Lung (tissue), 12 donors: ENCODE data around the gene GPC5. TPM values are rescaled to one million over a fixed set of nuclear protein-coding genes. Genes with fewer than 3 reads are reported as not detected.
A peak's percentile ranks its signal among the peaks of the same experiment; 100 is the strongest.
"Not testable (repeated sequence)": the region's sequence is repeated elsewhere in the genome, so short reads cannot be mapped to it uniquely, and the experiment has no call there.

Source experiments
- ATAC-seq: fragments of 200-7000 bp; cut with Tn5 transposase; one replicate; pipeline ENCODE4 v1.9.1; 2020; ENCODE audit warnings: moderate number of reproducible peaks; ENCODE audit not compliant: insufficient read depth, low FRiP score
- DNase-seq, 3 donors: peaks; one replicate each; pipeline ENCODE4 v3.0.0-alpha.2; 2013 to 2017
- H3K27ac ChIP-seq, 2 donors: one replicate each; pipeline ENCODE4 v1.5.1; 2013; ENCODE audit warnings: mild to moderate bottlenecking in 2 of 2, moderate library complexity in 2 of 2, control low read depth in 1 of 2, inconsistent platforms in 1 of 2, low read depth in 1 of 2, low read length in 1 of 2
- H3K27me3 ChIP-seq, 3 donors: one replicate each; pipeline ENCODE4 v1.5.1; 2013; ENCODE audit warnings: low read length in 2 of 3; ENCODE audit not compliant: control insufficient read depth in 3 of 3, insufficient read depth in 3 of 3
- H3K36me3 ChIP-seq, 4 donors: one replicate each; pipeline ENCODE4 v1.5.1; 2013; ENCODE audit warnings: low read length in 4 of 4, mild to moderate bottlenecking in 1 of 4, moderate library complexity in 1 of 4; ENCODE audit not compliant: control insufficient read depth in 4 of 4, insufficient read depth in 4 of 4
- H3K4me1 ChIP-seq, 5 donors: one replicate each; pipeline ENCODE4 v1.5.1; 2013; ENCODE audit warnings: low read length in 5 of 5, mild to moderate bottlenecking in 2 of 5, moderate library complexity in 1 of 5; ENCODE audit not compliant: control insufficient read depth in 5 of 5, insufficient read depth in 5 of 5
- H3K4me3 ChIP-seq: one replicate; pipeline ENCODE4 v1.5.1; 2013; ENCODE audit warnings: mild to moderate bottlenecking, control low read depth, moderate library complexity
- H3K9ac ChIP-seq, 2 donors: one replicate each; pipeline ENCODE4 v1.5.1; 2013; ENCODE audit warnings: low read length in 2 of 2, control low read depth in 1 of 2; ENCODE audit not compliant: insufficient read depth in 1 of 2
- H3K9me3 ChIP-seq, 4 donors: one replicate each; pipeline ENCODE4 v1.5.1; 2013; ENCODE audit warnings: low read length in 3 of 4, mild to moderate bottlenecking in 1 of 4, moderate library complexity in 1 of 4; ENCODE audit not compliant: control insufficient read depth in 4 of 4, insufficient read depth in 3 of 4
- CTCF ChIP-seq: IDR thresholded peaks from 2 replicates; pipeline ENCODE4 v1.5.1; 2012; ENCODE audit warnings: mild to moderate bottlenecking; ENCODE audit errors: control extremely low read depth, extremely low read depth
- WGBS, 2 donors: extraction: QIAGEN DNeasy Blood & Tissue Kit; methylation state at CpG; one replicate each; pipeline ENCODE4 v1.1.7; 2013; 5-methylcytosine and 5-hydroxymethylcytosine counted together
- polyA plus RNA-seq, 2 donors: library from polyadenylated mRNA; stranded (reverse); fragments of 200-250 nt; gene quantifications; one replicate each; pipeline ENCODE4 v1.2.1, GENCODE V29; 2013
- total RNA-seq, 2 donors: library from RNA; depleted of rRNA in 1 of 2; stranded (reverse); fragments of >200 nt in 1 of 2; gene quantifications; one replicate each; pipeline ENCODE4 v1.2.1, GENCODE V29; 2014 to 2021
- donor health status: control.
- donor health status: control.
- donor health status: Bipolar disorder and iron deficiency.
- donor health status: healthy.
- donor health status: DM: yes; HTN: yes; CAD: no.

GPC5 gene
- total and polyA plus RNA-seq, 4 donors = 0.55 to 37.3 (median 4.4) TPM

DNA sequence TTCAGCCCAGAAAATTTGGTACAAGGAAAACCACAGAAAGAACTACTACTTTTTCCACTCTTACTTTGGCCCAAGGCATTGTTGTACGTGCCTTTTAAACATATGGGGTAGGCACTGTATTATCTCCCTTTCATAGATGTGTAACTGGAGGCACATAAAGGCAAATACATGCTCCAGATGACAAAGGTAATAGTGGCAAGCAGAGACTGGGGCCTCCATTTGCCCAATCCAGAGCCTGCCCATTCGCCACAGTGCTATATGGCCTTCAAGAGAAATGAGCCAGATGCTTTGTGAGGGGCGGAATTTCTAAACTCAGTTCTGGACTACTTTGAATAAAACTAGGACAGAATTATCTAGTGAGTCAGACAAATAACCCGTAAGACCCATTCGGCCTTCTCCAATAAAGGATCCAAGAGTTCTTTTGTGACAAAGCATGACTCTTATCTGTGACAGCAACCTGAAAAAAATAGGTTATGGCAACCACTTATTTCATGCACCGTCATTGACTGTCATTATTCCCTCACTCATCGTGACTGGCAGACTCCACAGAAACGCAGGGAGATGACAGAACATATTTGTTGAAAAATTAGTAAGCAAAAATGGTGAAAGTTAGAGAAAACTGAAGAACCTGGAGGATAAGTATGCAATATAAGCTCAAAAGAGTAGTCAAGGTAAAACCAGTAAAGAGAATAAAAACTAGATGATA, 1116.2 kb downstream of the GPC5 start:
- Histone ChIP-seq H3K27me3 (no peaks in the 10 kb centered on the region), H3K4me1 (no peaks in the 10 kb centered on the region), H3K9ac (no peak overlapping the region), H3K27ac (no peak overlapping the region), H3K4me3 (no peak overlapping the region), H3K9me3 (peaks cover 0 to 5% (median 0%) of the 10 kb centered on the region in 4 donors), H3K36me3 (no peaks in the 10 kb centered on the region)
- no peak for DNase-seq
- TF ChIP-seq CTCF = no peak
- ATAC-seq = no peak
- 91 to 92% methylated on average over 8 of the region's 8 CpGs for WGBS, 2 donors

DNA sequence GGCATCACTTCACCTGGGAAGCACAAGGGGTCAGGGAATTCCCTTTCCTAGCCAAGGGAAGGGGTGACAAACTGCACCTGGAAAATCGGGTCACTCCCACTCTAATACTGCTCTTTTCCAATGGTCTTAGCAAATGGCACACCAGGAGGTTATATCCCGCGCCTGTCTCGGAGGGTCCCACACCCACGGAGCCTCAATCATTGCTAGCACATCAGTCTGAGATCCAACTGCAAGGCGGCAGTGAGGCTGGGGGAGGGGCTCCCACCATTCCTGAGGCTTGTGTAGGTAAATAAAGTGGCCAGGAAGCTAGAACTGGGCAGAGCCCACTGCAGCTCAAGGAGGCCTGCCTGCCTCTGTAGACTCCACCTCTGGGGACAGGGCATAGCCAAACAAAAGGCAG, 1118.5 kb downstream of the GPC5 start:
- H3K4me1 ChIP-seq, H3K9ac ChIP-seq, H3K27ac ChIP-seq, H3K36me3 ChIP-seq, H3K9me3 ChIP-seq, DNase-seq, H3K4me3 ChIP-seq, H3K27me3 ChIP-seq, ATAC-seq: not testable (repeated sequence)
- WGBS, 2 donors = 94 to 96% methylated on average over 6 of the region's 6 CpGs

- H3K4me1 ChIP-seq, H3K36me3 ChIP-seq, ATAC-seq, H3K9me3 ChIP-seq, DNase-seq, H3K4me3 ChIP-seq, H3K27me3 ChIP-seq, H3K9ac ChIP-seq, H3K27ac ChIP-seq: not testable (repeated sequence)
- WGBS, 2 donors = 84 to 89% methylated on average over 2 of the region's 2 CpGs
Measured at GRCh38 chr13:92518622-92519021, 1120.2 kb downstream of the GPC5 start.

GRCh38 chr13:92530364-92530763, 1131.9 kb downstream of the GPC5 start:
- ATAC-seq (no peak), DNase-seq (peak in 2 of 3 donors; percentile 28 to 62)
- H3K27ac ChIP-seq = no peak overlapping the region
- H3K9ac ChIP-seq = no peak overlapping the region
- TF ChIP-seq CTCF = no peak
- no peaks in the 10 kb centered on the region for H3K27me3 ChIP-seq
- no peaks in the 10 kb centered on the region for H3K4me1 ChIP-seq
- WGBS, 2 donors = 70 to 79% methylated on average over 3 of the region's 3 CpGs
- no peaks in the 10 kb centered on the region for H3K36me3 ChIP-seq
- no peaks in the 10 kb centered on the region for H3K9me3 ChIP-seq
- H3K4me3 ChIP-seq = no peak overlapping the region
